GM23338 (cell line): ENCODE results near the gene CENPP.

Experiments used
- CREB1 ChIP-seq: fragments of 250-450 bp; sonication (Bioruptor Pico); IDR thresholded peaks from 2 replicates; pipeline ENCODE4 v1.5.0; 2020; ENCODE audit warnings: low read depth, mild to moderate bottlenecking, moderate library complexity
- CTCF ChIP-seq, 2 experiments: fragments of 200-600 bp in 1 of 2; sonication (generic) in 1 of 2; conservative IDR thresholded peaks; 2 replicates each; pipeline versions ENCODE4 v1.5.1 to v1.6.1; 2016 to 2017; ENCODE audit warnings: antibody characterized with exemption in 2 of 2, low read depth in 2 of 2, mild to moderate bottlenecking in 2 of 2, moderate library complexity in 1 of 2
- EZH2 ChIP-seq: fragments of 200-600 bp; sonication (generic); IDR thresholded peaks from one replicate; pipeline ENCODE4 v1.8.0; 2017; ENCODE audit warnings: antibody characterized with exemption, mild to moderate bottlenecking, low read depth; ENCODE audit not compliant: unreplicated experiment
- EZH2phosphoT487 ChIP-seq: fragments of 200-600 bp; sonication (generic); IDR thresholded peaks from one replicate; pipeline ENCODE4 v1.8.1; 2018; ENCODE audit warnings: antibody characterized with exemption; ENCODE audit not compliant: unreplicated experiment
- JUNB ChIP-seq: IDR thresholded peaks from one replicate; pipeline ENCODE4 v1.6.1; 2016; ENCODE audit warnings: antibody characterized with exemption; ENCODE audit not compliant: unreplicated experiment
- POLR2AphosphoS5 ChIP-seq: IDR thresholded peaks from 2 replicates; pipeline ENCODE4 v1.6.1; 2016; ENCODE audit warnings: antibody characterized with exemption, low read depth
- REST ChIP-seq: IDR thresholded peaks from one replicate; pipeline ENCODE4 v1.6.1; 2018; ENCODE audit warnings: antibody characterized with exemption; ENCODE audit not compliant: unreplicated experiment
- STAT1 ChIP-seq: IDR thresholded peaks from one replicate; pipeline ENCODE4 v1.6.1; 2016; ENCODE audit warnings: antibody characterized with exemption; ENCODE audit not compliant: unreplicated experiment
- ZNF331 ChIP-seq: fragments of 250-450 bp; sonication (Bioruptor Pico); IDR thresholded peaks from 2 replicates; pipeline ENCODE4 v1.5.0; 2020; ENCODE audit warnings: low read depth, mild to moderate bottlenecking, moderate library complexity
- TF ChIP-seq, protein P1 (sequence below): IDR thresholded peaks from 2 replicates; pipeline ENCODE4 v1.6.1; 2016; ENCODE audit warnings: antibody characterized with exemption

DNA sequence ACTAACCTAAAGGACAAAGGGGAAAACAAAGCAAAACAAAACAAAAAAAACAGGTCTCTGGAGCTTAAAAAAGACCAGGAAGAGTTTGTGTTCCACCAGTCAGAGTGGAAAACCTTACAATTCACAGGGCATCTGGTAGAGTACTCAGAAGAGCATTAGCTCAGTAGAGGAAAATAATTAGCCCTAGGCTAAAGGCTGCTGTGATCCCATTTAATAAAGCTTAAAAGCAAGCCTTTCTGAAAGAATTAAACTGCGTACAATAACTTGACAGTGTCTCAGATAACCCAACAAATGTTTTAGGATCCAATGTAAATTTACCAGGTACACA, 202.7 kb downstream of the CENPP start:
- TF ChIP-seq REST, result no peak
- no peak for TF ChIP-seq CTCF (conservative IDR thresholded peaks at IDR 0.05; ENCODE audit: low read depth in 2 of 2)
- no peak for TF ChIP-seq POLR2AphosphoS5
- TF ChIP-seq EZH2phosphoT487, result no peak
- TF ChIP-seq CREB1 (CRISPR knock-in tag), result no peak
- no peak for TF ChIP-seq JUNB
- no peak for TF ChIP-seq EZH2
- TF ChIP-seq ZNF331 (CRISPR knock-in tag), result no peak
- TF ChIP-seq STAT1, result no peak
- TF ChIP-seq, protein P1, sequence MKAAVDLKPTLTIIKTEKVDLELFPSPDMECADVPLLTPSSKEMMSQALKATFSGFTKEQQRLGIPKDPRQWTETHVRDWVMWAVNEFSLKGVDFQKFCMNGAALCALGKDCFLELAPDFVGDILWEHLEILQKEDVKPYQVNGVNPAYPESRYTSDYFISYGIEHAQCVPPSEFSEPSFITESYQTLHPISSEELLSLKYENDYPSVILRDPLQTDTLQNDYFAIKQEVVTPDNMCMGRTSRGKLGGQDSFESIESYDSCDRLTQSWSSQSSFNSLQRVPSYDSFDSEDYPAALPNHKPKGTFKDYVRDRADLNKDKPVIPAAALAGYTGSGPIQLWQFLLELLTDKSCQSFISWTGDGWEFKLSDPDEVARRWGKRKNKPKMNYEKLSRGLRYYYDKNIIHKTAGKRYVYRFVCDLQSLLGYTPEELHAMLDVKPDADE, result no peak
